GM10266 (cell line): ENCODE data around the gene GRK6.

Source experiments
- DNase-seq: peaks from one replicate; pipeline ENCODE4 v3.0.0; 2012; ENCODE audit errors: extremely low spot score
- TF ChIP-seq, protein P1 (sequence below): IDR thresholded peaks from 2 replicates; pipeline ENCODE4 v1.5.1; 2012; ENCODE audit warnings: mild to moderate bottlenecking, low read depth; ENCODE audit not compliant: control insufficient read depth, insufficient read depth; ENCODE audit errors: missing control alignments

The GRK6 gene

DNA sequence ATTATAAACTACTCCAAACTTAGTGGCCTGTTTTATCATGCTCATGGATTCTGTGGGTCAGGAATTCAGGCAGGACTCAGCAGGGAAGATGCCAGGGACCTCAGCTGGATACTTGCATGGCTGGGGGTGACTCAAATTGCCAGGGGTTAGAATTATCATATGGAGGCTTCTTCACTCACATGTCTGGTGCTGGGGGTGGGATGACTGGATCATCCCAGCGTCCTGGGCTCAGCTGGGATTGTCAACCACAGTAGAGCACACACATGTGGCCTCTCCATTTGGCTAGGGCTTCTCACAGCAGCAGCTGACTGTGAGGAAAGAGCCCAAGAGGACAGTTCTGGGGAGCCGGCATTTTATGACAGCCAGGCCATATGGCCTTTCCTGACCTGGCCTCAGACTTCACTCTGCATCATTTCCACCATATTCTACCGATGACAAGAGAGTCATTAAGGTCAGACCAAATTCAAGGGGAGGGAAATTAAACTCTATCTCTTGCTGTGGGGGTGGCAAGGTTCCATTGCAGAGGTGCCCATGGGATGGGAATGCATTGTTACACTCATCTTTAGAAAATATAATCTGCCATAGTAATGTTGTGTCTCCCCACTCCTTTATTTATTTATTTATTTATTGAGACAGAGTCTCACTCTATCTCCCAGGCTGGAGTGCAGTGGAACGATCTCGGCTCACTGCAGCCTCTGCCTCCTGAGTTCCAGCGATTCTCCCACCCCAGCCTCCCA, 5.2 kb upstream of the GRK6 start:
- no peak for DNase-seq
- TF ChIP-seq, protein P1, sequence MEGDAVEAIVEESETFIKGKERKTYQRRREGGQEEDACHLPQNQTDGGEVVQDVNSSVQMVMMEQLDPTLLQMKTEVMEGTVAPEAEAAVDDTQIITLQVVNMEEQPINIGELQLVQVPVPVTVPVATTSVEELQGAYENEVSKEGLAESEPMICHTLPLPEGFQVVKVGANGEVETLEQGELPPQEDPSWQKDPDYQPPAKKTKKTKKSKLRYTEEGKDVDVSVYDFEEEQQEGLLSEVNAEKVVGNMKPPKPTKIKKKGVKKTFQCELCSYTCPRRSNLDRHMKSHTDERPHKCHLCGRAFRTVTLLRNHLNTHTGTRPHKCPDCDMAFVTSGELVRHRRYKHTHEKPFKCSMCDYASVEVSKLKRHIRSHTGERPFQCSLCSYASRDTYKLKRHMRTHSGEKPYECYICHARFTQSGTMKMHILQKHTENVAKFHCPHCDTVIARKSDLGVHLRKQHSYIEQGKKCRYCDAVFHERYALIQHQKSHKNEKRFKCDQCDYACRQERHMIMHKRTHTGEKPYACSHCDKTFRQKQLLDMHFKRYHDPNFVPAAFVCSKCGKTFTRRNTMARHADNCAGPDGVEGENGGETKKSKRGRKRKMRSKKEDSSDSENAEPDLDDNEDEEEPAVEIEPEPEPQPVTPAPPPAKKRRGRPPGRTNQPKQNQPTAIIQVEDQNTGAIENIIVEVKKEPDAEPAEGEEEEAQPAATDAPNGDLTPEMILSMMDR: no peak

- TF ChIP-seq, protein P1: no peak
- DNase-seq: no peak
Measured at GRCh38 chr5:177423671-177424070, 2.8 kb upstream of the GRK6 start.

DNA sequence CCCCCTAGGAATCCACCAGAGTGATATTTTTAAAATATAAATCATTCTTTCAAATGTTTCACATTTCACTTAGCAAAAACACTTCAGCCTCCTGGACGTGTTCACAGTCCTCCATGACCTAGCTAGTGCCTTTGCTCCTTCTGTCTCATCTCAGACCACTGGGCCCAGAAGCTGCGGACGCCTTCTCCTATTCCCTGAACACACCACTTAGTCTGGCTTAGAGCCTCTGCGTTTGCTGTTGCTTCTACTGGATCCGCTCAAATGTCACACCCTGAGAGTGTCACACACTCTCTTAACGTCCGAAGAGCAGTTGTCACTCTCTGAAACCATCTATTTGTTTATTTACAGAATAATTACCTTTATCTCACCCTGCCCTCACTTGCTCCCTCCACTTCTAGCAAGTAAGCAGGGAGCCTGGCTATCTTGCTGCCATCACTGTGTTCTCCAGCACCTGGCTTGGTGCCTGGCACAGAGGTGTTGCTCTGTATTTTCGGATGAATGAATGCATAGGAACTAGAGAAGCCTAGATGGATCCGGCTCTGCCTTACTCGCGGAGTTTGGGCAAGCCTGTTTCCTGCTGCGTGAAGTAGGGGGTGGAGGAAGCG, 1.2 kb upstream of the GRK6 start:
- TF ChIP-seq, protein P1: no peak
- no peak for DNase-seq

GRCh38 chr5:177425801-177426565, 493 bp upstream of the GRK6 start:
- DNase-seq: peak; percentile 99
- TF ChIP-seq, protein P1: no peak

GRCh38 chr5:177427211-177427822, 841 bp downstream of the GRK6 start:
- DNase-seq: peak; percentile 43
- TF ChIP-seq, protein P1: no peak

- TF ChIP-seq, protein P1: no peak
- DNase-seq: no peak
Measured at GRCh38 chr5:177427919-177428573, 1.6 kb downstream of the GRK6 start.
